MM.1S (cell line): ENCODE data around the gene SHC3.

ENCODE experiments used
- DNase-seq: peaks from one replicate; pipeline ENCODE4 v3.0.0-alpha.2; 2015
- H2AFZ ChIP-seq: fragments of 300-600 bp; sonication (generic); 2 replicates; pipeline ENCODE4 v1.6.0; 2016; ENCODE audit warnings: antibody characterized with exemption, low read length
- H3F3A ChIP-seq: fragments of 300-600 bp; sonication (generic); 2 replicates; pipeline ENCODE4 v1.6.1; 2016; ENCODE audit warnings: mild to moderate bottlenecking, antibody characterized with exemption, low read length, moderate library complexity, mixed read lengths; ENCODE audit not compliant: insufficient read depth
- H3K27ac ChIP-seq: fragments of 300-600 bp; sonication (generic); 2 replicates; pipeline ENCODE4 v1.5.1; 2016; ENCODE audit warnings: mild to moderate bottlenecking, low read length
- H3K27me3 ChIP-seq: fragments of 300-600 bp; sonication (generic); replicated peaks from 2 replicates; pipeline ENCODE4 v1.6.0; 2016; ENCODE audit warnings: low read length; ENCODE audit not compliant: insufficient read depth
- H3K36me3 ChIP-seq: fragments of 300-600 bp; sonication (generic); replicated peaks from 2 replicates; pipeline ENCODE4 v1.6.1; 2016; ENCODE audit warnings: mild to moderate bottlenecking, low read length, mixed read lengths; ENCODE audit not compliant: insufficient read depth
- H3K4me1 ChIP-seq: fragments of 300-600 bp; sonication (generic); 2 replicates; pipeline ENCODE4 v1.6.1; 2016; ENCODE audit warnings: low read length, mixed read lengths
- H3K4me2 ChIP-seq: fragments of 300-600 bp; sonication (generic); 2 replicates; pipeline ENCODE4 v1.6.0; 2016; ENCODE audit warnings: low read depth, low read length
- H3K4me3 ChIP-seq: fragments of 300-600 bp; sonication (generic); 2 replicates; pipeline ENCODE4 v1.5.1; 2016; ENCODE audit warnings: low read length, mixed read lengths
- H3K79me2 ChIP-seq: fragments of 300-600 bp; sonication (generic); 2 replicates; pipeline ENCODE4 v1.6.1; 2016; ENCODE audit warnings: mixed run types, low read length, mixed read lengths
- H3K9ac ChIP-seq: fragments of 300-600 bp; sonication (generic); 2 replicates; pipeline ENCODE4 v1.6.1; 2016; ENCODE audit warnings: low read length, mixed read lengths
- H3K9me2 ChIP-seq: fragments of 300-600 bp; sonication (generic); replicated peaks from 2 replicates; pipeline ENCODE4 v1.6.1; 2016; ENCODE audit warnings: mild to moderate bottlenecking, low read length, mixed read lengths; ENCODE audit not compliant: insufficient read depth
- H3K9me3 ChIP-seq: fragments of 300-600 bp; sonication (generic); replicated peaks from 2 replicates; pipeline ENCODE4 v1.6.1; 2016; ENCODE audit warnings: mild to moderate bottlenecking, low read length, mixed read lengths; ENCODE audit not compliant: insufficient read depth
- H4K20me1 ChIP-seq: fragments of 300-600 bp; sonication (generic); 2 replicates; pipeline ENCODE4 v1.6.1; 2016; ENCODE audit warnings: mild to moderate bottlenecking, low read length, moderate library complexity, mixed read lengths; ENCODE audit not compliant: insufficient read depth
- CTCF ChIP-seq: fragments of 300-600 bp; sonication (generic); IDR thresholded peaks from 2 replicates; pipeline ENCODE4 v1.5.1; 2016; ENCODE audit warnings: antibody characterized with exemption, low read length, mixed read lengths
- EZH2 ChIP-seq: fragments of 300-600 bp; sonication (generic); optimal IDR thresholded peaks from 2 replicates; pipeline ENCODE3; 2017; ENCODE audit warnings: low read depth, mild to moderate bottlenecking, antibody characterized with exemption, low read length, mixed read lengths
- EZH2phosphoT487 ChIP-seq: fragments of 300-600 bp; sonication (generic); IDR thresholded peaks from 2 replicates; pipeline ENCODE4 v1.6.1; 2018; ENCODE audit warnings: antibody characterized with exemption, low read length

The SHC3 gene

DNA sequence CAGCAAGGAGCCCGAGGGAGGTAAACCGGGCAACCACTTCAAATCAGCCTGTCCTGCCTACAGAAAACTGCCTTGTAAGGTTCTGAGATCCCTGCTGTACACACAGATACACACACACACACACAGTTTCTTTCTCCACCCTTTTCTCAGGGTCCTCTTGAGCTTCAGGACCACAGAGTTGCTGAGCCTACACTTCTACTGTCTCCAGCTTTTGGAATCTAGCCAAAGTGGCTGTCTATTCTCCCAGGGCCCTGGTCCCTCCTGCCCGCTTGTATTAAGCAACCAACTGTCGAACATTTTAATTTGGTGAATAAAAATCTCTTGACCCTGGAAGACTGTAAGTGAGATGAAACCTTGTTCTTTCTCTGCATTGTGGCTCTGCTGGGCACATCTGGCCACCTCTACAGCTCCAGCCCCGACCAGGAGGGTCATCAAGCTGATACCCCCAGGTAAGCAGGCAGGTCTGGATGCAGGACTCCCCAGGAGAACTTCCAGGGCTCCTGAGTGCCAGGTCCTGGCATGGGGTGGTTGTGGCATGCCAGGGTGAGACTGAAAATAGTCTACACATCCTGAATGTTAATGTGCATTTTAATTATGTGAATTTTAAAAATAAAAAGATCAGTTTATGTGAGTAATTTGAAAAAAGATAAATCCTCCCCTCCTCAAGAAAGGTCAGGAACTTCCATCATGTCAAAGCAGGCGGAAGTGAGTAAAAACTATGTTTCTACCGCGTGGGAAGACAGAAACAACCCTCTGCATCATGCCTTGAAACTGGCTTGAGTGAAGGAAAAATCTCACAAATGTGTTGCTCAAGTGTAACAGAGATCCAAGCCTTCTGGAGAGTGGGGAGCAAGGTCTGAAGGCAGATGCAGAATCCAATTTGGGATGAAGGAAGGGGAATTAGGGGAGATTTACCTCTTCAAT lies 202.4 kb downstream of the SHC3 start:
- H3K4me2 ChIP-seq, result no peak overlapping the region
- H3F3A ChIP-seq, result no peaks in the 10 kb centered on the region
- no peaks in the 10 kb centered on the region for H3K79me2 ChIP-seq
- H3K9ac ChIP-seq, result no peak overlapping the region
- no peak overlapping the region for H2AFZ ChIP-seq
- no peaks in the 10 kb centered on the region for H3K27me3 ChIP-seq
- no peaks in the 10 kb centered on the region for H3K4me1 ChIP-seq
- no peaks in the 10 kb centered on the region for H3K9me2 ChIP-seq
- H3K27ac ChIP-seq, result no peak overlapping the region
- H3K36me3 ChIP-seq, result no peaks in the 10 kb centered on the region
- H3K4me3 ChIP-seq, result no peak overlapping the region
- no peak for TF ChIP-seq EZH2
- TF ChIP-seq CTCF, result no peak
- TF ChIP-seq EZH2phosphoT487, result no peak
- H3K9me3 ChIP-seq, result no peaks in the 10 kb centered on the region
- no peak for DNase-seq
- H4K20me1 ChIP-seq, result no peaks in the 10 kb centered on the region

- no peak for DNase-seq
- TF ChIP-seq EZH2, result no peak
- TF ChIP-seq CTCF, result no peak
- no peak for TF ChIP-seq EZH2phosphoT487
- Histone ChIP-seq H3K9me2 (no peaks in the 10 kb centered on the region), H3K79me2 (no peaks in the 10 kb centered on the region), H3K4me2 (no peak overlapping the region), H3K4me1 (no peaks in the 10 kb centered on the region), H3K27ac (no peak overlapping the region), H3K9me3 (no peaks in the 10 kb centered on the region), H2AFZ (no peak overlapping the region), H3K27me3 (no peaks in the 10 kb centered on the region), H3K4me3 (no peak overlapping the region), H3K9ac (no peak overlapping the region), H3K36me3 (no peaks in the 10 kb centered on the region), H4K20me1 (no peaks in the 10 kb centered on the region), H3F3A (no peaks in the 10 kb centered on the region)
These were observed 204.0 kb downstream of the SHC3 start for GRCh38 chr9:88974641-88975040.

DNA sequence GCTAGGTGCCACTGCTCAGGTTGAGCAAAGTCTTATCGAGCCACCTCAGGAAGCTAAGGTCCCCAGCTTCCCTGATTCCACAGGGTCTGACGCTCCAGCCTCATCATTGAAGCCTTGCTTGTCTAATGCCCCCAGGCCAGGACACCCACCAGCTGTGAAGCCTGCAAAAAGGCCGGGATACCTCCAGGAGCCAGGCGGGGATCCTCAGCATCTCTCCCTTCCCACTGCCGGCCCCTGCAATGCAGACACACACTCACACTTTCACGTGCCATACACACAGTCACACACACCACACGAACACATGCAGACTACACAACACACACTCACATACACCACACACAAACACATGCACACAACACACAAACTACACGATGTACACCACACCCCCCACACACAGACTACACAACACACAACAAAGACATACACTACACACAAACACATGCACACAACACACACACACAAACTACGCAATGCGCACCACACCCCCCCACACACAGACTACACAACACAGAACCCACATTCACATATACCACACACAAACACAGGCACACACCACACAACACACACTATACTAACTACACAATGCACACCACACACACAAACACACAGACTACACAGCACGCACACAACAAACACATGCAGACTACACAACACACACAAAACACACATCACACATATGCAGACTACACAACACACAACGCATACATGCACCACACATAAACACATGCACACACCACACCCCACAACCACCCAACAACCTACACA lies 205.2 kb downstream of the SHC3 start:
- Histone ChIP-seq H3K9me2 (no peaks in the 10 kb centered on the region), H3K4me2 (no peak overlapping the region), H3K27me3 (no peaks in the 10 kb centered on the region), H4K20me1 (no peaks in the 10 kb centered on the region), H3K4me3 (no peak overlapping the region), H3K27ac (no peak overlapping the region), H3K36me3 (no peaks in the 10 kb centered on the region), H3K4me1 (no peaks in the 10 kb centered on the region), H3K9ac (no peak overlapping the region), H3K9me3 (no peaks in the 10 kb centered on the region), H3K79me2 (no peaks in the 10 kb centered on the region), H3F3A (no peaks in the 10 kb centered on the region), H2AFZ (no peak overlapping the region)
- DNase-seq, result no peak
- TF ChIP-seq EZH2 (no peak), CTCF (no peak), EZH2phosphoT487 (no peak)
